ENCODE results near the gene KRTAP16-1. TPM values are rescaled to one million over a fixed set of nuclear protein-coding genes. Genes with fewer than 3 reads are reported as not detected.
"Not testable (repeated sequence)": the region's sequence is repeated elsewhere in the genome, so short reads cannot be mapped to it uniquely, and the experiment has no call there.

KRTAP16-1 gene
- total and polyA plus RNA-seq, 2 of the 13 experiments (the other 11 are each of a cell fraction or from before 2014, with no cell fraction given): not detected

DNA sequence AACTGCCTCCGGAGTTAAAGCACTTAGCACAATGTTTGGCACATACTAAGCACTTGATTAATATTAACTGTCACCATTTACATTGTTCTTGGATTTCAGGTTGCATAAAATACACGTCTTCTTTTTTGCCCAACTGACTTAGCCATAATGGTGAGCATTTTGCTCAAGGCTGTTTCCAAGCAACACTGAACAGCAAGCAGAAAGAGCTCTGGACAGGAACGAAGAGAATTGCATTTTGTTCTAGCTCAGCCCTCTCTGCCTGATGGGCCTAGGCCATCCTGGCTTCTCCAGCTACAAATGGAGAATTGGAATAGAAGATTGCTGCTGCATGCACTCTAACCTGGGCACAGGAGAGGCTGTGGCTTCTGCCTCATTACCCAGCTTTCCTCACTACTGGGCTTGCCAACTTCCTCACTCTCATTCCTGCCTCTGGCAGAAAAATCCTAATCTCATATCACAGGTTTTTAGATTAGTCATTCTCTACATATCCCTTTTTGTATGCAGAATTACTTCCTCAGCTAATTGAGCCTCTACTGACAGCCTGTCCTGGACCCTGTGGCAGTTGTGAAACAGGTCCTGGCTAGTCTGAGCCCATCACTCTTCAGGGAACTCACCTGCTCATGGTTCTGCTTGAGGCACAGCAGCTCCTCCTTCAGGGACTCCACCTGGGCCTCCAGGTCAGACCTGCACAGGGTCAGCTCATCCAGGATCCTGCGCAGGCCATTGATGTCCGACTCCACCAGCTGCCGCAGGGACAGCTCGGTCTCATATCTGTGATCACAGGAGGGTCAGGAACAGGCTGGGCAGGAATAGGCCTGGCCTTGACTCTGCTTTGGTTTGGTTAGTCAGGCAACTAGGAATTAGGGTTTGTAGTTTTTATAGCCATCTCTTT lies 39.0 kb upstream of the KRTAP16-1 start:
- DNase-seq (ENCODE audit: low spot score) (no peak), FAIRE-seq (no peak), ATAC-seq (no peak)
- Histone ChIP-seq H3K36me3 (replicated peaks in 1 of 2; ENCODE audit: control insufficient read depth in 1 of 2, insufficient read depth in 2 of 2, low read length in 2 of 2) (no peaks in the 10 kb centered on the region), H3K4me3 (replicated peaks in 1 of 3; ENCODE audit: insufficient read depth in 1 of 3, low read depth in 2 of 3, low read length in 3 of 3) (no peak overlapping the region), H3K27ac (ENCODE audit: extremely low read length, insufficient read depth, low read length) (no peak overlapping the region), H4K20me1 (ENCODE audit: insufficient read depth, low read length) (no peaks in the 10 kb centered on the region), H3K79me2 (ENCODE audit: insufficient read depth, low read length) (no peaks in the 10 kb centered on the region), H3K9ac (ENCODE audit: insufficient read depth, low read depth, low read length) (no peak overlapping the region), H2AFZ (ENCODE audit: low read length) (no peak overlapping the region), H3K4me1 (ENCODE audit: insufficient read depth, low read length) (no peaks in the 10 kb centered on the region), H3K9me3 (ENCODE audit: low read length) (no peaks in the 10 kb centered on the region), H3K4me2 (ENCODE audit: low read depth, low read length) (no peak overlapping the region), H3K27me3 (ENCODE audit: control insufficient read depth in 1 of 2, insufficient read depth in 2 of 2, low read length in 2 of 2) (peaks cover 0 to 7% of the 10 kb centered on the region in 2 experiments; a peak in 3 of 5 replicates)
- WGBS (ENCODE audit: low lambda C conversion rate): 31% methylated on average over 7 of the region's 7 CpGs
- POLR2A ChIA-PET: no interaction called here
- in situ Hi-C loops (cut with HindIII; ENCODE audit: extremely low pct_ligation_motif_present, low pct_unique_long_range_greater_than_20kb): no loop called here
- intact Hi-C loops (cut with micrococcal nuclease; ENCODE audit: unreplicated experiment): no loop called here
- CTCF ChIA-PET (ENCODE audit: low intra/inter-chr PET ratio, low total read pairs): no interaction called here
- no TSS peak for BruUV-seq (replicated peaks)
- TF ChIP-seq, protein P1, sequence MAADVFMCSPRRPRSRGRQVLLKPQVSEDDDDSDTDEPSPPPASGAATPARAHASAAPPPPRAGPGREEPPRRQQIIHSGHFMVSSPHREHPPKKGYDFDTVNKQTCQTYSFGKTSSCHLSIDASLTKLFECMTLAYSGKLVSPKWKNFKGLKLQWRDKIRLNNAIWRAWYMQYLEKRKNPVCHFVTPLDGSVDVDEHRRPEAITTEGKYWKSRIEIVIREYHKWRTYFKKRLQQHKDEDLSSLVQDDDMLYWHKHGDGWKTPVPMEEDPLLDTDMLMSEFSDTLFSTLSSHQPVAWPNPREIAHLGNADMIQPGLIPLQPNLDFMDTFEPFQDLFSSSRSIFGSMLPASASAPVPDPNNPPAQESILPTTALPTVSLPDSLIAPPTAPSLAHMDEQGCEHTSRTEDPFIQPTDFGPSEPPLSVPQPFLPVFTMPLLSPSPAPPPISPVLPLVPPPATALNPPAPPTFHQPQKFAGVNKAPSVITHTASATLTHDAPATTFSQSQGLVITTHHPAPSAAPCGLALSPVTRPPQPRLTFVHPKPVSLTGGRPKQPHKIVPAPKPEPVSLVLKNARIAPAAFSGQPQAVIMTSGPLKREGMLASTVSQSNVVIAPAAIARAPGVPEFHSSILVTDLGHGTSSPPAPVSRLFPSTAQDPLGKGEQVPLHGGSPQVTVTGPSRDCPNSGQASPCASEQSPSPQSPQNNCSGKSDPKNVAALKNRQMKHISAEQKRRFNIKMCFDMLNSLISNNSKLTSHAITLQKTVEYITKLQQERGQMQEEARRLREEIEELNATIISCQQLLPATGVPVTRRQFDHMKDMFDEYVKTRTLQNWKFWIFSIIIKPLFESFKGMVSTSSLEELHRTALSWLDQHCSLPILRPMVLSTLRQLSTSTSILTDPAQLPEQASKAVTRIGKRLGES (CRISPR knock-in tag; IDR thresholded peaks at IDR 0.05; ENCODE audit: borderline replicate concordance): no peak
- no peak for TF ChIP-seq ZNF709 (CRISPR knock-in tag; IDR thresholded peaks at IDR 0.05)
- TF ChIP-seq RBAK (CRISPR knock-in tag; IDR thresholded peaks at IDR 0.05): no peak
- TF ChIP-seq KDM2A (CRISPR knock-in tag; IDR thresholded peaks at IDR 0.05; ENCODE audit: borderline replicate concordance, low read depth): no peak
- TF ChIP-seq, protein P2, sequence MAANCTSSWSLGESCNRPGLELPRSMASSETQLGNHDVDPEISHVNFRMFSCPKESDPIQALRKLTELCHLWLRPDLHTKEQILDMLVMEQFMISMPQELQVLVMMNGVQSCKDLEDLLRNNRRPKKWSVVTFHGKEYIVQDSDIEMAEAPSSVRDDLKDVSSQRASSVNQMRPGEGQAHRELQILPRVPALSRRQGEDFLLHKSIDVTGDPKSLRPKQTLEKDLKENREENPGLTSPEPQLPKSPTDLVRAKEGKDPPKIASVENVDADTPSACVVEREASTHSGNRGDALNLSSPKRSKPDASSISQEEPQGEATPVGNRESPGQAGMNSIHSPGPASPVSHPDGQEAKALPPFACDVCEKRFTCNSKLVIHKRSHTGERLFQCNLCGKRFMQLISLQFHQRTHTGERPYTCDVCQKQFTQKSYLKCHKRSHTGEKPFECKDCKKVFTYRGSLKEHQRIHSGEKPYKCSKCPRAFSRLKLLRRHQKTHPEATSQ (CRISPR knock-in tag; IDR thresholded peaks at IDR 0.05; ENCODE audit: borderline replicate concordance): no peak

DNA sequence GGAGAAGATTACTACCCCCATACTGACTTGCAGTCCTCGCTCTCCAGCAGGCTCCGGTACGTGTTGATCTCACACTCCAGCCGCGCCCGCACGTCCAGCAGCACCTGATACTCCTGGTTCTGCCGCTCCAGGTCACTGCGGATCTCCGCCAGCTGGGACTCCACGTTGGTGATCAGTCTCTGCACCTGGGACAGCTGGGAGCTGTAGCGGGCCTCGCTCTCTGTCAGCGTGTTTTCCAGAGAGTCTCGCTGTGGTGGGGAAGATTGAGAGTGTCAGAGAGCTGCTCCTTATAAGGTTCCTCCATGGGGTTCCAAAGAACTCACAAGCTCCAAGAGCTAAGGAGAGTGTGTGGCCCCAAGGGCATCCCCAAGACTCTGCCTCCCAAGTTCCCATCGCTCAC lies 37.3 kb upstream of the KRTAP16-1 start:
- H3K27ac ChIP-seq (ENCODE audit: extremely low read length, insufficient read depth, low read length); BruUV-seq (replicated peaks); H3K9ac ChIP-seq (ENCODE audit: insufficient read depth, low read depth, low read length); H4K20me1 ChIP-seq (ENCODE audit: insufficient read depth, low read length); FAIRE-seq; CTCF ChIA-PET (ENCODE audit: low intra/inter-chr PET ratio, low total read pairs); H3K4me1 ChIP-seq (ENCODE audit: insufficient read depth, low read length); ATAC-seq; H3K27me3 ChIP-seq (ENCODE audit: control insufficient read depth in 1 of 2, insufficient read depth in 2 of 2, low read length in 2 of 2); H3K79me2 ChIP-seq (ENCODE audit: insufficient read depth, low read length); POLR2A ChIA-PET; H3K4me2 ChIP-seq (ENCODE audit: low read depth, low read length); H3K36me3 ChIP-seq (replicated peaks in 1 of 2; ENCODE audit: control insufficient read depth in 1 of 2, insufficient read depth in 2 of 2, low read length in 2 of 2); H3K4me3 ChIP-seq (replicated peaks in 1 of 3; ENCODE audit: insufficient read depth in 1 of 3, low read depth in 2 of 3, low read length in 3 of 3); intact Hi-C loops (cut with micrococcal nuclease; ENCODE audit: unreplicated experiment); H2AFZ ChIP-seq (ENCODE audit: low read length); in situ Hi-C loops (cut with HindIII; ENCODE audit: extremely low pct_ligation_motif_present, low pct_unique_long_range_greater_than_20kb); DNase-seq (ENCODE audit: low spot score): not testable (repeated sequence)
- H3K9me3 ChIP-seq (ENCODE audit: low read length): peaks cover 11% of the 10 kb centered on the region; the same call in 1 of the 2 replicates
- WGBS (ENCODE audit: low lambda C conversion rate): 66% methylated on average over 14 of the region's 16 CpGs

Measured in HepG2 (cell line).